Mucosa of descending colon (tissue), 3 donors: ENCODE results near the gene PRRG2. TPM values are rescaled to one million over a fixed set of nuclear protein-coding genes. Genes with fewer than 3 reads are reported as not detected.
A peak's percentile ranks its signal among the peaks of the same experiment; 100 is the strongest.

Experiments
- ATAC-seq: fragments of 200-7000 bp; cut with Tn5 transposase; one replicate; pipeline ENCODE4 v1.9.1; 2020; ENCODE audit warnings: mild to moderate bottlenecking, moderate library complexity
- DNase-seq, 3 donors: peaks; one replicate each; pipeline ENCODE4 v3.0.0-alpha.2; 2020
- H3K36me3 ChIP-seq: fragments of 200-600 bp; one replicate; pipeline ENCODE4 v1.8.0; 2021; ENCODE audit warnings: low read depth, mild to moderate bottlenecking
- H3K4me1 ChIP-seq: fragments of 200-600 bp; one replicate; pipeline ENCODE4 v1.8.0; 2021; ENCODE audit warnings: low read depth, mild to moderate bottlenecking
- H3K4me3 ChIP-seq: fragments of 200-600 bp; one replicate; pipeline ENCODE4 v1.8.0; 2021; ENCODE audit warnings: mild to moderate bottlenecking
- H3K9me3 ChIP-seq: fragments of 200-600 bp; one replicate; pipeline ENCODE4 v1.8.0; 2021; ENCODE audit warnings: mild to moderate bottlenecking
- CTCF ChIP-seq: fragments of 200-600 bp; IDR thresholded peaks from one replicate; pipeline ENCODE4 v1.8.0; 2022; ENCODE audit warnings: antibody characterized with exemption, mild to moderate bottlenecking
- intact Hi-C, 2 donors: fragments of 100-400 bp; cut with DNase I in 1 of 2; cut with micrococcal nuclease in 1 of 2; formaldehyde crosslinking; loops; one replicate each; pipeline versions ENCODE4 v1.11.0 to v1.11.1; 2022; cut with DNase I, micrococcal nuclease
- total RNA-seq, 3 donors: library from RNA; stranded (reverse); fragmentation: NEBNext Ultra II Directional in 2 of 3; extraction: Animal tissue kit (Norgen Biotek cat#: 25700) in 2 of 3; gene quantifications; one replicate each; pipeline versions ENCODE4 v1.2.1 to v1.2.4, GENCODE V29; 2021 to 2023
- donor health status: DM: no; HTN: no; CAD: no; lungs with moderate emphysema.
- donor health status: DM: no; HTN: no; CAD: no.
- donor health status: DM: no; HTN: yes; CAD: no.

The PRRG2 gene
- total RNA-seq, 3 donors from 2014 or later, result 9.1 to 25.1 (median 18.9) TPM

GRCh38 chr19:49593233-49594113 is 12.4 kb downstream of the PRRG2 start:
- intact Hi-C loops, result no loop called here
- Histone ChIP-seq H3K4me1 (peaks cover 10% of the 10 kb centered on the region), H3K9me3 (no peaks in the 10 kb centered on the region), H3K4me3 (no peak overlapping the region), H3K36me3 (no peaks in the 10 kb centered on the region)
- no peak for TF ChIP-seq CTCF
- ATAC-seq, result peak; percentile 70
- DNase-seq, result peak; percentile 95 to 96 (median 96)

GRCh38 chr19:49594157-49594992 is 13.3 kb downstream of the PRRG2 start:
- intact Hi-C loops, result no loop called here
- no peak for ATAC-seq
- no peak for TF ChIP-seq CTCF

GRCh38 chr19:49594993-49595818 is 14.1 kb downstream of the PRRG2 start:
- Histone ChIP-seq H3K4me1 (peaks cover 10% of the 10 kb centered on the region), H3K9me3 (no peaks in the 10 kb centered on the region), H3K36me3 (peaks cover 6% of the 10 kb centered on the region), H3K4me3 (no peak overlapping the region)
- intact Hi-C loops, result no loop called here
- ATAC-seq, result no peak
- no peak for TF ChIP-seq CTCF
- peak in 1 of 3 donors; percentile 40 for DNase-seq

More at GRCh38 chr19:49594157-49594992, 13.3 kb downstream of the PRRG2 start:
- H3K4me3 ChIP-seq, result no peak overlapping the region
- no peaks in the 10 kb centered on the region for H3K9me3 ChIP-seq
- peak in 1 of 3 donors; percentile 35 for DNase-seq
- H3K36me3 ChIP-seq, result peaks cover 1% of the 10 kb centered on the region
- peaks cover 10% of the 10 kb centered on the region for H3K4me1 ChIP-seq

- no peak for TF ChIP-seq CTCF
- no peak for DNase-seq
- Histone ChIP-seq H3K9me3 (no peaks in the 10 kb centered on the region), H3K4me1 (peaks cover 10% of the 10 kb centered on the region), H3K4me3 (no peak overlapping the region), H3K36me3 (peaks cover 6% of the 10 kb centered on the region)
- ATAC-seq, result no peak
- intact Hi-C loops, result no loop called here
Measured at GRCh38 chr19:49595819-49596404, 14.8 kb downstream of the PRRG2 start.

- Histone ChIP-seq H3K36me3 (peaks cover 6% of the 10 kb centered on the region), H3K4me3 (no peak overlapping the region), H3K4me1 (peaks cover 10% of the 10 kb centered on the region), H3K9me3 (no peaks in the 10 kb centered on the region)
- no peak for TF ChIP-seq CTCF
- intact Hi-C loops, result no loop called here
- DNase-seq, result peak in 1 of 3 donors; percentile 35
- ATAC-seq, result no peak
Measured at GRCh38 chr19:49596407-49596806, 15.3 kb downstream of the PRRG2 start.
